HCT116 (cell line): ENCODE data around the gene EIF3F. TPM values are rescaled to one million over a fixed set of nuclear protein-coding genes. Genes with fewer than 3 reads are reported as not detected.

Experiments used
- ATAC-seq: fragments of 200-7000 bp; cut with Tn5 transposase; 2 replicates; pipeline ENCODE4 v1.9.1; 2020; ENCODE audit warnings: mild to moderate bottlenecking, moderate library complexity
- BruUV-seq: library from RNA; stranded (reverse); fragments of 400-500 nt; replicated peaks from 2 replicates; lab custom pipeline; 2021; lab: Mats Ljungman, UMichigan
- CTCF ChIA-PET: fragments of 300-600 bp; sonication (Branson Sonifier 250); formaldehyde crosslinking; loops from one replicate; lab custom pipeline; 2021; ENCODE audit warnings: antibody characterized with exemption; lab: Charles Lee
- POLR2A ChIA-PET: fragments of 300-600, 350-600 bp; sonication (Branson Sonifier 250); formaldehyde crosslinking; loops from one replicate; lab custom pipeline; 2021; ENCODE audit warnings: antibody characterized with exemption; lab: Charles Lee
- RAD21 ChIA-PET, 2 experiments: fragments of 300-600 bp; sonication (Branson Sonifier 250); formaldehyde crosslinking; loops; one replicate each; lab custom pipeline; 2023; ENCODE audit warnings: low total read pairs in 2 of 2; ENCODE audit not compliant: uncharacterized antibody in 2 of 2, unreplicated experiment in 2 of 2, low non-redundant PET in 1 of 2; lab: Charles Lee
- DNase-seq: peaks from one replicate; pipeline ENCODE4 v3.0.0-alpha.2; 2010; ENCODE audit warnings: low read depth, low spot score
- H2AFZ ChIP-seq: fragments of 200-600 bp; shearing (Covaris generic), sonication (generic); 2 replicates; pipeline ENCODE4 v1.6.1; 2017; ENCODE audit warnings: low read depth, mixed run types, mixed read lengths, antibody characterized with exemption, low read length; ENCODE audit not compliant: poor library complexity, severe bottlenecking
- H3K27ac ChIP-seq: 2 replicates; pipeline ENCODE4 v1.5.1; 2012; ENCODE audit warnings: low read depth, low read length
- H3K27me3 ChIP-seq: fragments of 200-600 bp; sonication (generic); 2 replicates; pipeline ENCODE4 v1.6.1; 2016; ENCODE audit warnings: mixed run types, low read length, mixed read lengths; ENCODE audit not compliant: insufficient read depth
- H3K36me3 ChIP-seq, 2 experiments: fragments of 200-500 bp in 1 of 2; fragments of 200-600 bp in 1 of 2; sonication (Bioruptor generic) in 1 of 2; sonication (generic) in 1 of 2; 2 replicates each; pipeline versions ENCODE4 v1.5.1 to v1.6.1; 2014 to 2016; ENCODE audit warnings: low read length in 2 of 2, inconsistent platforms in 1 of 2, mixed read lengths in 1 of 2, mixed run types in 1 of 2; ENCODE audit not compliant: insufficient read depth in 2 of 2, control insufficient read depth in 1 of 2
- H3K4me1 ChIP-seq, 2 experiments: fragments of 200-600 bp in 1 of 2; sonication (generic) in 1 of 2; 2 replicates each; pipeline versions ENCODE4 v1.5.1 to v1.6.1; 2012 to 2017; ENCODE audit warnings: low read length in 2 of 2, inconsistent platforms in 1 of 2, mild to moderate bottlenecking in 1 of 2, mixed read lengths in 1 of 2, mixed run types in 1 of 2, moderate library complexity in 1 of 2; ENCODE audit not compliant: insufficient read depth in 2 of 2, control insufficient read depth in 1 of 2
- H3K4me2 ChIP-seq: fragments of 200-600 bp; sonication (generic); 2 replicates; pipeline ENCODE4 v1.6.1; 2017; ENCODE audit warnings: mixed run types, low read length, mixed read lengths
- H3K4me3 ChIP-seq, 2 experiments: fragments of 200-600 bp in 1 of 2; sonication (generic) in 1 of 2; replicated peaks in 1 of 2; 2 replicates each; pipeline ENCODE4 v1.5.1; 2011 to 2016; ENCODE audit warnings: low read length in 2 of 2, control low read depth in 1 of 2, low read depth in 1 of 2, mild to moderate bottlenecking in 1 of 2, mixed read lengths in 1 of 2, mixed run types in 1 of 2
- H3K79me2 ChIP-seq: fragments of 200-600 bp; sonication (generic); 2 replicates; pipeline ENCODE4 v1.6.1; 2017; ENCODE audit warnings: mild to moderate bottlenecking, mixed run types, low read length, moderate library complexity, mixed read lengths; ENCODE audit not compliant: insufficient read depth
- H3K9ac ChIP-seq: fragments of 200-600 bp; sonication (generic); 2 replicates; pipeline ENCODE4 v1.6.1; 2016; ENCODE audit warnings: low read length, mixed read lengths
- H3K9me2 ChIP-seq: fragments of 200-600 bp; sonication (generic), shearing (Covaris generic); 2 replicates; pipeline ENCODE4 v1.6.1; 2017; ENCODE audit warnings: mixed run types, mild to moderate bottlenecking, moderate library complexity; ENCODE audit not compliant: insufficient read depth
- H3K9me3 ChIP-seq, 2 experiments: fragments of 200-500 bp in 1 of 2; fragments of 200-600 bp in 1 of 2; sonication (Bioruptor generic) in 1 of 2; sonication (generic) in 1 of 2; 2 replicates each; pipeline ENCODE4 v1.6.1; 2014 to 2017; ENCODE audit warnings: low read length in 2 of 2, mixed read lengths in 2 of 2, inconsistent platforms in 1 of 2, low read depth in 1 of 2, mild to moderate bottlenecking in 1 of 2, mixed run types in 1 of 2, moderate library complexity in 1 of 2; ENCODE audit not compliant: control insufficient read depth in 1 of 2, insufficient read depth in 1 of 2
- H4K20me1 ChIP-seq: fragments of 200-600 bp; sonication (generic), shearing (Covaris generic); 2 replicates; pipeline ENCODE4 v1.6.1; 2017; ENCODE audit warnings: mixed run types, mild to moderate bottlenecking, moderate library complexity; ENCODE audit not compliant: insufficient read depth
- RAD21 ChIP-seq: IDR thresholded peaks from 2 replicates; pipeline ENCODE4 v1.6.1; 2012; ENCODE audit warnings: low read depth, mild to moderate bottlenecking
- YY1 ChIP-seq: IDR thresholded peaks from 2 replicates; pipeline ENCODE4 v1.6.1; 2011; ENCODE audit warnings: low read length, low read depth, moderate library complexity, mild to moderate bottlenecking; ENCODE audit not compliant: insufficient replicate concordance; ENCODE audit errors: extremely low read depth
- intact Hi-C: fragments of 100-400 bp; cut with micrococcal nuclease; formaldehyde crosslinking; loops from 2 replicates; pipeline ENCODE4 v1.10.0; 2022
- total RNA-seq: library from RNA; stranded (reverse); gene quantifications from one replicate; pipeline ENCODE4 v1.2.1, GENCODE V29; 2021; ENCODE audit not compliant: unreplicated experiment
- TF ChIP-seq, protein P1 (sequence below), 3 experiments: fragments of 200-600 bp in 1 of 3; sonication (generic) in 1 of 3; IDR thresholded peaks in 2 of 3; conservative IDR thresholded peaks in 1 of 3; 2 replicates each; pipeline ENCODE4 v1.5.1; 2012 to 2017; ENCODE audit warnings: low read depth in 2 of 3, low read length in 2 of 3, antibody characterized with exemption in 1 of 3, borderline replicate concordance in 1 of 3, control low read depth in 1 of 3, mild to moderate bottlenecking in 1 of 3, mixed read lengths in 1 of 3, mixed run types in 1 of 3, moderate library complexity in 1 of 3; ENCODE audit not compliant: insufficient read depth in 1 of 3

EIF3F gene
- total RNA-seq, 1 experiment from 2014 or later = 313 TPM

- H3K27ac ChIP-seq = no peak overlapping the region
- TF ChIP-seq, protein P1, sequence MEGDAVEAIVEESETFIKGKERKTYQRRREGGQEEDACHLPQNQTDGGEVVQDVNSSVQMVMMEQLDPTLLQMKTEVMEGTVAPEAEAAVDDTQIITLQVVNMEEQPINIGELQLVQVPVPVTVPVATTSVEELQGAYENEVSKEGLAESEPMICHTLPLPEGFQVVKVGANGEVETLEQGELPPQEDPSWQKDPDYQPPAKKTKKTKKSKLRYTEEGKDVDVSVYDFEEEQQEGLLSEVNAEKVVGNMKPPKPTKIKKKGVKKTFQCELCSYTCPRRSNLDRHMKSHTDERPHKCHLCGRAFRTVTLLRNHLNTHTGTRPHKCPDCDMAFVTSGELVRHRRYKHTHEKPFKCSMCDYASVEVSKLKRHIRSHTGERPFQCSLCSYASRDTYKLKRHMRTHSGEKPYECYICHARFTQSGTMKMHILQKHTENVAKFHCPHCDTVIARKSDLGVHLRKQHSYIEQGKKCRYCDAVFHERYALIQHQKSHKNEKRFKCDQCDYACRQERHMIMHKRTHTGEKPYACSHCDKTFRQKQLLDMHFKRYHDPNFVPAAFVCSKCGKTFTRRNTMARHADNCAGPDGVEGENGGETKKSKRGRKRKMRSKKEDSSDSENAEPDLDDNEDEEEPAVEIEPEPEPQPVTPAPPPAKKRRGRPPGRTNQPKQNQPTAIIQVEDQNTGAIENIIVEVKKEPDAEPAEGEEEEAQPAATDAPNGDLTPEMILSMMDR (IDR thresholded peaks at IDR 0.05 in 2 of 3, conservative IDR thresholded peaks at IDR 0.05 in 1 of 3; ENCODE audit: borderline replicate concordance in 1 of 3, insufficient read depth in 1 of 3, low read depth in 2 of 3, low read length in 2 of 3) = peak; percentile 82 to 89 (median 87)
- TF ChIP-seq YY1 = no peak
- peak; percentile 77 for TF ChIP-seq RAD21
- H3K36me3 ChIP-seq = no peaks in the 10 kb centered on the region
- ChIA-PET RAD21 (interaction anchor here (0.8 to 2.4 kb wide), 5 partner anchors 27 to 66 kb away, joined by 3 to 10 read pairs (median 4); no protein-coding TSS in a partner anchor), POLR2A (no interaction called here), CTCF (interaction anchor here (0.9 to 4.3 kb wide), 19 partner anchors 9 to 534 kb away, joined by 3 to 57 read pairs (median 5); partner anchors contain the start of gene EIF3F)
- H4K20me1 ChIP-seq = no peaks in the 10 kb centered on the region
- no peaks in the 10 kb centered on the region for H3K79me2 ChIP-seq
- no peaks in the 10 kb centered on the region; the same call in 1 of the 2 replicates for H3K27me3 ChIP-seq
- peak overlapping the region in 1 of 2 experiments; percentile 13; a peak in 1 of 4 replicates for H3K4me3 ChIP-seq
- no TSS peak for BruUV-seq
- no peaks in the 10 kb centered on the region for H3K9me2 ChIP-seq
- intact Hi-C loops = loop anchor here (1.0 kb wide), 4 partner anchors 37 to 66 kb away; no protein-coding TSS in a partner anchor
- DNase-seq (peak; percentile 43), ATAC-seq (peak; percentile 95)
- H3K9ac ChIP-seq = no peak overlapping the region
- no peaks in the 10 kb centered on the region for H3K9me3 ChIP-seq
- H2AFZ ChIP-seq = peak overlapping the region; percentile 89
- H3K4me1 ChIP-seq = peaks cover 0 to 10% of the 10 kb centered on the region in 2 experiments; a peak in 2 of 4 replicates
- H3K4me2 ChIP-seq = peak overlapping the region; percentile 62
Observed at GRCh38 chr11:8033305-8034105, 46.4 kb downstream of the EIF3F start.
